Smooth muscle cell (in vitro differentiated cells): ENCODE data around the gene PTPRG. TPM values are rescaled to one million over a fixed set of nuclear protein-coding genes. Genes with fewer than 3 reads are reported as not detected.

Experiments used
- DNase-seq: peaks from one replicate; lab custom pipeline; 2025; ENCODE audit not compliant: unreplicated experiment; lab: John Stamatoyannopoulos, UW
- H2AFZ ChIP-seq: fragments of 200-600 bp; sonication (generic); 2 replicates; pipeline ENCODE4 v1.6.0; 2016; ENCODE audit warnings: antibody characterized with exemption, low read depth, mild to moderate bottlenecking
- H3F3A ChIP-seq: fragments of 200-600 bp; sonication (generic); 2 replicates; pipeline ENCODE4 v1.6.0; 2017; ENCODE audit warnings: antibody characterized with exemption, low read depth
- H3K27ac ChIP-seq: fragments of 200-600 bp; sonication (generic); 2 replicates; pipeline ENCODE4 v1.5.1; 2016; ENCODE audit warnings: low read depth, mild to moderate bottlenecking
- H3K27me3 ChIP-seq: fragments of 200-600 bp; sonication (generic); 2 replicates; pipeline ENCODE4 v1.6.1; 2016; ENCODE audit warnings: low read depth, mild to moderate bottlenecking
- H3K36me3 ChIP-seq: fragments of 200-600 bp; sonication (generic); 2 replicates; pipeline ENCODE4 v1.5.1; 2016; ENCODE audit warnings: low read depth
- H3K4me1 ChIP-seq: fragments of 200-600 bp; sonication (generic); 2 replicates; pipeline ENCODE4 v1.5.1; 2016; ENCODE audit warnings: low read depth
- H3K4me2 ChIP-seq: fragments of 200-600 bp; sonication (generic); 2 replicates; pipeline ENCODE4 v1.6.0; 2016; ENCODE audit warnings: mild to moderate bottlenecking
- H3K4me3 ChIP-seq: fragments of 200-600 bp; sonication (generic); 2 replicates; pipeline ENCODE4 v1.5.1; 2016; ENCODE audit warnings: mild to moderate bottlenecking
- H3K79me2 ChIP-seq: fragments of 200-600 bp; sonication (generic); 2 replicates; pipeline ENCODE4 v1.6.0; 2016; ENCODE audit warnings: low read depth, mild to moderate bottlenecking
- H3K9ac ChIP-seq: fragments of 200-600 bp; sonication (generic); 2 replicates; pipeline ENCODE4 v1.6.0; 2016; ENCODE audit warnings: low read depth
- H3K9me3 ChIP-seq: fragments of 200-600 bp; sonication (generic); replicated peaks from 2 replicates; pipeline ENCODE4 v1.5.1; 2016; ENCODE audit warnings: low read depth
- H4K20me1 ChIP-seq: fragments of 200-600 bp; sonication (generic); 2 replicates; pipeline ENCODE4 v1.6.0; 2016; ENCODE audit warnings: low read depth
- CTCF ChIP-seq: fragments of 200-600 bp; sonication (generic); IDR thresholded peaks from 2 replicates; pipeline ENCODE4 v1.5.1; 2017; ENCODE audit warnings: borderline replicate concordance, mild to moderate bottlenecking, antibody characterized with exemption; ENCODE audit not compliant: insufficient read depth, poor library complexity, severe bottlenecking
- WGBS: methylation state at CpG from one replicate; pipeline ENCODE4 v1.1.7; 2016; ENCODE audit warnings: low lambda C conversion rate; 5-methylcytosine and 5-hydroxymethylcytosine counted together
- polyA plus RNA-seq: library from polyadenylated mRNA; unstranded; fragments of >200 nt; fragmentation: Nextera tagmentation; extraction: Ambion mirVana; gene quantifications from 2 replicates; pipeline ENCODE4 v1.2.1, GENCODE V29; 2016
- total RNA-seq: library from RNA; depleted of rRNA; stranded (reverse); fragments of >200 nt; gene quantifications from 2 replicates; pipeline ENCODE4 v1.2.3, GENCODE V29; 2014

The PTPRG gene
- total and polyA plus RNA-seq, 2 experiments from 2014 or later: 21.2 to 87.3 TPM

- no peak overlapping the region for H3K4me3 ChIP-seq
- peaks cover 3% of the 10 kb centered on the region for H3K36me3 ChIP-seq
- no peaks in the 10 kb centered on the region for H3K27me3 ChIP-seq
- TF ChIP-seq CTCF: no peak
- no peak for DNase-seq
- 93% methylated on average over 3 of the region's 3 CpGs for WGBS
- no peaks in the 10 kb centered on the region for H4K20me1 ChIP-seq
- no peaks in the 10 kb centered on the region for H3K79me2 ChIP-seq
- no peak overlapping the region for H2AFZ ChIP-seq
- H3K9ac ChIP-seq: no peak overlapping the region
- no peaks in the 10 kb centered on the region for H3K9me3 ChIP-seq
- H3F3A ChIP-seq: no peaks in the 10 kb centered on the region
- no peak overlapping the region for H3K4me2 ChIP-seq
- H3K4me1 ChIP-seq: no peaks in the 10 kb centered on the region
- no peak overlapping the region for H3K27ac ChIP-seq
Measured at GRCh38 chr3:62300617-62301016, 739.2 kb downstream of the PTPRG start.

GRCh38 chr3:62312201-62312600 is 750.8 kb downstream of the PTPRG start:
- Histone ChIP-seq H3K4me2 (no peak overlapping the region), H3F3A (no peaks in the 10 kb centered on the region), H2AFZ (no peak overlapping the region), H3K27ac (no peak overlapping the region), H3K4me1 (no peaks in the 10 kb centered on the region), H3K79me2 (no peaks in the 10 kb centered on the region), H3K9ac (no peak overlapping the region), H3K4me3 (no peak overlapping the region), H4K20me1 (no peaks in the 10 kb centered on the region), H3K36me3 (no peaks in the 10 kb centered on the region), H3K9me3 (no peaks in the 10 kb centered on the region), H3K27me3 (no peaks in the 10 kb centered on the region)
- 60% methylated on average over 1 of the region's 1 CpG for WGBS
- DNase-seq: no peak
- no peak for TF ChIP-seq CTCF

- Histone ChIP-seq H3K4me2 (no peak overlapping the region), H3K36me3 (no peaks in the 10 kb centered on the region), H3K4me3 (no peak overlapping the region), H3K27ac (no peak overlapping the region), H3K4me1 (peaks cover 5% of the 10 kb centered on the region), H4K20me1 (no peaks in the 10 kb centered on the region), H3K27me3 (no peaks in the 10 kb centered on the region), H2AFZ (no peak overlapping the region), H3F3A (no peaks in the 10 kb centered on the region), H3K79me2 (no peaks in the 10 kb centered on the region), H3K9ac (no peak overlapping the region), H3K9me3 (no peaks in the 10 kb centered on the region)
- TF ChIP-seq CTCF: no peak
- no peak for DNase-seq
- WGBS: 78% methylated on average over 1 of the region's 1 CpG
Measured at GRCh38 chr3:62316525-62316924, 755.2 kb downstream of the PTPRG start.

- peak overlapping the region; percentile 49 for H3K9ac ChIP-seq
- H3K4me1 ChIP-seq: peaks cover 5% of the 10 kb centered on the region
- H3K9me3 ChIP-seq: no peaks in the 10 kb centered on the region
- peak overlapping the region; percentile 57 for H3K4me3 ChIP-seq
- no peaks in the 10 kb centered on the region for H3K27me3 ChIP-seq
- H3K79me2 ChIP-seq: no peaks in the 10 kb centered on the region
- H3K36me3 ChIP-seq: no peaks in the 10 kb centered on the region
- peak overlapping the region; percentile 86 for H3K4me2 ChIP-seq
- H4K20me1 ChIP-seq: no peaks in the 10 kb centered on the region
- DNase-seq: no peak
- WGBS: 35% methylated on average over 12 of the region's 12 CpGs
- H2AFZ ChIP-seq: peak overlapping the region; percentile 86
- TF ChIP-seq CTCF: no peak
- no peaks in the 10 kb centered on the region for H3F3A ChIP-seq
- peak overlapping the region; percentile 13 for H3K27ac ChIP-seq
Measured at GRCh38 chr3:62318365-62318751, 757.0 kb downstream of the PTPRG start.
